K562 (cell line): ENCODE results near the gene TNFAIP8L1. TPM values are rescaled to one million over a fixed set of nuclear protein-coding genes. Genes with fewer than 3 reads are reported as not detected.

Source experiments
- CCNT2 ChIP-seq: IDR thresholded peaks from 2 replicates; pipeline ENCODE4 v1.6.1; 2011; ENCODE audit warnings: borderline replicate concordance, low read depth, mild to moderate bottlenecking, moderate library complexity, mixed read lengths, low read length; ENCODE audit not compliant: insufficient read length; ENCODE audit errors: extremely low read depth
- DACH1 ChIP-seq: fragments of 450-650 bp; IDR thresholded peaks from 2 replicates; pipeline ENCODE4 v1.6.1; 2018; ENCODE audit not compliant: partially characterized antibody
- PBX2 ChIP-seq, 2 experiments: IDR thresholded peaks in 1 of 2; conservative IDR thresholded peaks in 1 of 2; 2 replicates each; pipeline ENCODE4 v1.6.1; 2016; ENCODE audit warnings: low read depth in 2 of 2, mild to moderate bottlenecking in 1 of 2, missing compliant biosample characterization in 1 of 2, missing genetic modification characterization in 1 of 2, moderate library complexity in 1 of 2
- SAFB ChIP-seq: fragments of 200-400 bp; formaldehyde crosslinking; IDR thresholded peaks from 2 replicates; pipeline ENCODE4 v1.6.1; 2017; ENCODE audit warnings: low read depth, low read length, borderline replicate concordance
- THAP7 ChIP-seq: fragments of 250-450 bp; sonication (Bioruptor Pico); IDR thresholded peaks from 2 replicates; pipeline ENCODE4 v1.5.0; 2021
- ZFPM2 ChIP-seq: fragments of 250-450 bp; sonication (Bioruptor Pico); IDR thresholded peaks from 2 replicates; pipeline ENCODE4 v1.5.1; 2022; ENCODE audit warnings: mild to moderate bottlenecking
- ZNF740 ChIP-seq, 3 experiments: fragments of 200-800 bp in 1 of 3; sonication (Bioruptor generic) in 1 of 3; sonication (generic) in 1 of 3; formaldehyde crosslinking in 1 of 3; IDR thresholded peaks; 2 replicates each; pipeline versions ENCODE4 v1.6.1 to v1.8.0; 2016 to 2022; ENCODE audit warnings: mild to moderate bottlenecking in 2 of 3, missing compliant biosample characterization in 2 of 3, missing genetic modification characterization in 2 of 3, missing genetic modification reagents in 1 of 3
- polyA plus RNA-seq, 8 experiments: library from polyadenylated mRNA; depleted of rRNA in 4 of 8; stranded (reverse) in 5 of 8; unstranded in 3 of 8; fragments of >200 nt; fragmentation: Nextera tagmentation in 2 of 8; fragmentation: Illumina TruSeq in 1 of 8; extraction: Ambion mirVana in 2 of 8; extraction: Trizol in 1 of 8; gene quantifications; 2 replicates each; pipeline versions ENCODE4 v1.2.1 to v1.2.3, GENCODE V29; 2011 to 2014; ENCODE audit warnings: inconsistent platforms in 1 of 8, missing spikeins in 1 of 8
- total RNA-seq, 7 experiments: library from RNA; depleted of rRNA in 6 of 7; stranded (reverse); fragments of >200 nt in 6 of 7; fragmentation: Illumina TruSeq in 2 of 7; extraction: Trizol in 2 of 7; gene quantifications; 2 replicates each; pipeline versions ENCODE4 v1.2.1 to v1.2.3, GENCODE V29; 2011 to 2021; ENCODE audit warnings: low replicate concordance in 1 of 7
- TF ChIP-seq, protein P1 (sequence below): fragments of 450-650 bp; IDR thresholded peaks from 2 replicates; pipeline ENCODE4 v1.6.1; 2016; ENCODE audit warnings: borderline replicate concordance

TNFAIP8L1 gene
- total and polyA plus RNA-seq, 9 of the 15 experiments (the other 6 are each of a cell fraction or from before 2014, with no cell fraction given): 0.69 to 9.3 (median 4.9) TPM

DNA sequence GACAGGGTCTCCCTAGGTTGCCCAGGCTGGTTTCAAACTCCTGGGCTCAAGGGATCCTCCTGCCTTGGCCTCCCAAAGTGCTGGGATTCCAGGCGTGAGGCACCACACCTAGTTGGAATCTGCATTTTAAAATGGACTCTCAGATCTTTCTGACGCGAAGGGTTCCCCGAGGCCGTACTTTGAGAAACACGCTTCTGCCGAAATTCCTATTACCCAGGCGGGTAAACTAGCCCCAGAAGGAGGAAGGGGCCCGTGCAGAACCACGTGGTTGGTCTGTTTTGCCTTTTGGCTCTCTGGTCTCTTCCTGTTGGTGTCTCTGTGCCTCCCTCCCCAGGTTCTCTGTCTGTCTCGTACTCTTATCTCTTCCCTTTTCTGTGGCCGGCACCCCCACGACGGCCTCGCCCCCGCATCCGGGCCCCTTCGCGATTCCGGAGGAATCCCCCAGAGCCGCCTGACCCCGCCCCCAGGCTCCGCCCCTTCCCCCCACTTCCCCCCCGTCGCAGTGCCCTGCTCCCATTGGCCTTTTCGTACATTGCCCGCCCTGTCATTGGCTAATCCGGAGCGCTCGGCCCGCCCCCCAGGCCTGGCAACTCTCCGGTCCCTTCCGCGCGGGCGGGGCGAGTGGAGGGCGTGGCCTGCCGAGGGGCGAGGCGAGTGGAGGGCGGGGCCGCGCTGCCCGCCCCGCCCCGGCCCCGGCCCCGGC is at the start of gene TNFAIP8L1 (continued):
- TF ChIP-seq ZNF740 (CRISPR knock-in tag; IDR thresholded peaks at IDR 0.05) (peak; percentile 97), ZNF740 (tag; IDR thresholded peaks at IDR 0.05) (peak in 1 of 2 experiments; percentile 94; a peak in 2 of 4 replicates), DACH1 (no peak), CCNT2 (peak; percentile 39), PBX2 (CRISPR knock-in tag; IDR thresholded peaks at IDR 0.05; ENCODE audit: low read depth) (no peak), PBX2 (tag; conservative IDR thresholded peaks at IDR 0.05; ENCODE audit: low read depth) (no peak), ZFPM2 (CRISPR knock-in tag) (no peak), THAP7 (no peak), SAFB (no peak)
- TF ChIP-seq, protein P1, sequence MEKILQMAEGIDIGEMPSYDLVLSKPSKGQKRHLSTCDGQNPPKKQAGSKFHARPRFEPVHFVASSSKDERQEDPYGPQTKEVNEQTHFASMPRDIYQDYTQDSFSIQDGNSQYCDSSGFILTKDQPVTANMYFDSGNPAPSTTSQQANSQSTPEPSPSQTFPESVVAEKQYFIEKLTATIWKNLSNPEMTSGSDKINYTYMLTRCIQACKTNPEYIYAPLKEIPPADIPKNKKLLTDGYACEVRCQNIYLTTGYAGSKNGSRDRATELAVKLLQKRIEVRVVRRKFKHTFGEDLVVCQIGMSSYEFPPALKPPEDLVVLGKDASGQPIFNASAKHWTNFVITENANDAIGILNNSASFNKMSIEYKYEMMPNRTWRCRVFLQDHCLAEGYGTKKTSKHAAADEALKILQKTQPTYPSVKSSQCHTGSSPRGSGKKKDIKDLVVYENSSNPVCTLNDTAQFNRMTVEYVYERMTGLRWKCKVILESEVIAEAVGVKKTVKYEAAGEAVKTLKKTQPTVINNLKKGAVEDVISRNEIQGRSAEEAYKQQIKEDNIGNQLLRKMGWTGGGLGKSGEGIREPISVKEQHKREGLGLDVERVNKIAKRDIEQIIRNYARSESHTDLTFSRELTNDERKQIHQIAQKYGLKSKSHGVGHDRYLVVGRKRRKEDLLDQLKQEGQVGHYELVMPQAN: peak; percentile 86
